Measurements from ENCODE around the gene ARFRP1.

Gene ARFRP1

DNA sequence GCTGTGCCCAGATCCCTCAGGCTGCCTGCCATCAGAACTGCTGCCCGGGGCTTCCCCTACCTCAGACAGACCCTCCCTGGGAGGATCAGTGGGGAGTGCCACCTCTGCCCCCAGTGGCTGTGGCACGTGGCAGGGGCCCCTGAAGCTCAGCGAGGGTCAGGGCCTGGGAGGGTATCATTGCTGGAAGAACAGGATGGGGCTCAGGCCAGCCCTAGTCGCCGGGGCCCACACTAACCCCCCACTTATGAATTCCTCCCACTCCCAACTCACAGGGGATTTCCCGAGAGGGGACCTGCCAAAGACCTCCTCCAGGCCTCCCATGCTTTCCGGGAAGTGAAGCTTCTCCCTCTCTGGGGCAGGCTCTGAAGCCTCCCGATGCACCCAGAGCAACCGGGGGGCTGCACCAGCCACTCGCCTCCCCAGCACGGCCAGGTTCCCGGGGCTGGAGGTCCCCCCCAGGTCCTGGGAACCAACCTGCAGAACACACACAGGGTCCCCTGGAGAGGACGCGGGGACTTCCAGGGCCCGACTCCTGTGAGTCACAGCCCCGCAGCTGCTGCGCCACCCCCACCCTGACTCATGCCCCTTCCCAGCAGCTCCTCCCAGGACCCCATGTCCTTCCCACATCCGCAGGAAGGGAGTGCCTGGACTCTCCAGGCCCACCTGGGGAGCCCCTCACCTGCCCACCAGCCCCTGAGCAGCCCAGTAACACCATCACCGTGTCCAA, 8.9 kb downstream of the ARFRP1 start:
- no peak overlapping the region for H3K4ac ChIP-seq (ENCODE audit: low read depth, low read length)
- WGBS (ENCODE audit: extremely low coverage, insufficient coverage, low lambda C conversion rate), result no CpG with 5 or more reads among the region's 19 CpGs
- H3K79me1 ChIP-seq (ENCODE audit: low read length), result no peaks in the 10 kb centered on the region
- H3K4me2 ChIP-seq (ENCODE audit: low read length), result no peak overlapping the region
- peak overlapping the region; percentile 25 for H3K56ac ChIP-seq (ENCODE audit: low read length)
- H2BK5ac ChIP-seq (ENCODE audit: low read length), result no peak overlapping the region
- H3K27ac ChIP-seq (ENCODE audit: low read depth, low read length), result no peak overlapping the region
- no peaks in the 10 kb centered on the region for H3K36me3 ChIP-seq (ENCODE audit: control insufficient read depth, insufficient read depth, low read length)
- H3K18ac ChIP-seq (ENCODE audit: low read length), result no peak overlapping the region
- H2BK15ac ChIP-seq (replicated peaks; ENCODE audit: low read depth), result no peak overlapping the region
- H2BK120ac ChIP-seq (ENCODE audit: low read depth, low read length), result no peak overlapping the region
- no peak overlapping the region for H4K8ac ChIP-seq (ENCODE audit: low read depth, low read length)
- no peak overlapping the region for H4K5ac ChIP-seq (ENCODE audit: low read length)
- H3K4me3 ChIP-seq (ENCODE audit: low read length), result no peak overlapping the region
- no peaks in the 10 kb centered on the region for H3K4me1 ChIP-seq (ENCODE audit: control insufficient read depth, low read depth, low read length)
- no peaks in the 10 kb centered on the region for H3K27me3 ChIP-seq (ENCODE audit: insufficient read depth, low read length, poor library complexity)
- H2AK5ac ChIP-seq (ENCODE audit: low read length), result no peak overlapping the region
- H3K23ac ChIP-seq (ENCODE audit: low read length), result no peak overlapping the region
- DNase-seq, result peak; percentile 52
- no peaks in the 10 kb centered on the region for H3K79me2 ChIP-seq (ENCODE audit: control insufficient read depth, insufficient read depth, low read length)
- H3K9ac ChIP-seq (ENCODE audit: low read length), result no peak overlapping the region

DNA sequence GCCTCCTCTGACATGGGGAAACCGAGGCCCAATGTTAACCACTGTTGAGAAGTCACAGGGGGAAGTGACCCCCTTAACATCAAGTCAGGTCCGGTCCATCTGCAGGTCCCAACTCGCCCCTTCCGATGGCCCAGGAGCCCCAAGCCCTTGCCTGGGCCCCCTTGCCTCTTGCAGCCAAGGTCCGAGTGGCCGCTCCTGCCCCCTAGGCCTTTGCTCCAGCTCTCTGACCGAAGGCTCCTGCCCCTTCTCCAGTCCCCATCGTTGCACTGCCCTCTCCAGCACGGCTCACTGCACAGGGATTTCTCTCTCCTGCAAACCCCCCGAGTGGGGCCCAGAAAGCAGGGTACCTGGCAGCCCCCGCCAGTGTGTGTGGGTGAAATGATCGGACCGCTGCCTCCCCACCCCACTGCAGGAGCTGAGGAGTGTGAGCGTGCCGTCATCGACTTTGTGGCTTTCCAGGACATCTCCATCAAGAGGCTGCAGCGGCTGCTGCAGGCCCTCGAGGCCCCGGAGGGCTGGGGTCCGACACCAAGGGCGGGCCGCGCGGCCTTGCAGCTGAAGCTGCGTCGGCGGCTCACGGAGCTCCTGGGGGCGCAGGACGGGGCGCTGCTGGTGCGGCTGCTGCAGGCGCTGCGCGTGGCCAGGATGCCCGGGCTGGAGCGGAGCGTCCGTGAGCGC, 9.8 kb downstream of the ARFRP1 start:
- no peaks in the 10 kb centered on the region for H3K27me3 ChIP-seq (ENCODE audit: insufficient read depth, low read length, poor library complexity)
- no peak overlapping the region for H4K5ac ChIP-seq (ENCODE audit: low read length)
- H3K4me3 ChIP-seq (ENCODE audit: low read length), result no peak overlapping the region
- H3K18ac ChIP-seq (ENCODE audit: low read length), result no peak overlapping the region
- H2AK5ac ChIP-seq (ENCODE audit: low read length), result no peak overlapping the region
- no peak overlapping the region for H3K4me2 ChIP-seq (ENCODE audit: low read length)
- H4K8ac ChIP-seq (ENCODE audit: low read depth, low read length), result no peak overlapping the region
- H3K4me1 ChIP-seq (ENCODE audit: control insufficient read depth, low read depth, low read length), result no peaks in the 10 kb centered on the region
- H3K79me1 ChIP-seq (ENCODE audit: low read length), result no peaks in the 10 kb centered on the region
- WGBS (ENCODE audit: extremely low coverage, insufficient coverage, low lambda C conversion rate), result no CpG with 5 or more reads among the region's 40 CpGs
- no peak overlapping the region for H2BK120ac ChIP-seq (ENCODE audit: low read depth, low read length)
- no peaks in the 10 kb centered on the region for H3K36me3 ChIP-seq (ENCODE audit: control insufficient read depth, insufficient read depth, low read length)
- H3K79me2 ChIP-seq (ENCODE audit: control insufficient read depth, insufficient read depth, low read length), result no peaks in the 10 kb centered on the region
- H3K56ac ChIP-seq (ENCODE audit: low read length), result no peak overlapping the region
- no peak overlapping the region for H2BK5ac ChIP-seq (ENCODE audit: low read length)
- no peak overlapping the region for H3K23ac ChIP-seq (ENCODE audit: low read length)
- no peak for DNase-seq
- H3K4ac ChIP-seq (ENCODE audit: low read depth, low read length), result no peak overlapping the region
- no peak overlapping the region for H3K9ac ChIP-seq (ENCODE audit: low read length)
- H2BK15ac ChIP-seq (replicated peaks; ENCODE audit: low read depth), result no peak overlapping the region
- no peak overlapping the region for H3K27ac ChIP-seq (ENCODE audit: low read depth, low read length)

DNA sequence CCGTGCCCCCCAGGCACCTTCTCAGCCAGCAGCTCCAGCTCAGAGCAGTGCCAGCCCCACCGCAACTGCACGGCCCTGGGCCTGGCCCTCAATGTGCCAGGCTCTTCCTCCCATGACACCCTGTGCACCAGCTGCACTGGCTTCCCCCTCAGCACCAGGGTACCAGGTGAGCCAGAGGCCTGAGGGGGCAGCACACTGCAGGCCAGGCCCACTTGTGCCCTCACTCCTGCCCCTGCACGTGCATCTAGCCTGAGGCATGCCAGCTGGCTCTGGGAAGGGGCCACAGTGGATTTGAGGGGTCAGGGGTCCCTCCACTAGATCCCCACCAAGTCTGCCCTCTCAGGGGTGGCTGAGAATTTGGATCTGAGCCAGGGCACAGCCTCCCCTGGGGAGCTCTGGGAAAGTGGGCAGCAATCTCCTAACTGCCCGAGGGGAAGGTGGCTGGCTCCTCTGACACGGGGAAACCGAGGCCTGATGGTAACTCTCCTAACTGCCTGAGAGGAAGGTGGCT, 10.4 kb downstream of the ARFRP1 start:
- Histone ChIP-seq H3K36me3 (ENCODE audit: control insufficient read depth, insufficient read depth, low read length) (no peaks in the 10 kb centered on the region), H3K4me1 (ENCODE audit: control insufficient read depth, low read depth, low read length) (no peaks in the 10 kb centered on the region), H3K4me2 (ENCODE audit: low read length) (no peak overlapping the region), H3K79me1 (ENCODE audit: low read length) (no peaks in the 10 kb centered on the region), H4K8ac (ENCODE audit: low read depth, low read length) (no peak overlapping the region), H3K23ac (ENCODE audit: low read length) (no peak overlapping the region), H3K9ac (ENCODE audit: low read length) (no peak overlapping the region), H2BK120ac (ENCODE audit: low read depth, low read length) (no peak overlapping the region), H3K4me3 (ENCODE audit: low read length) (no peak overlapping the region), H3K56ac (ENCODE audit: low read length) (no peak overlapping the region), H2BK15ac (replicated peaks; ENCODE audit: low read depth) (no peak overlapping the region), H3K79me2 (ENCODE audit: control insufficient read depth, insufficient read depth, low read length) (no peaks in the 10 kb centered on the region), H2BK5ac (ENCODE audit: low read length) (no peak overlapping the region), H2AK5ac (ENCODE audit: low read length) (no peak overlapping the region), H4K5ac (ENCODE audit: low read length) (no peak overlapping the region), H3K18ac (ENCODE audit: low read length) (no peak overlapping the region), H3K27me3 (ENCODE audit: insufficient read depth, low read length, poor library complexity) (no peaks in the 10 kb centered on the region), H3K27ac (ENCODE audit: low read depth, low read length) (no peak overlapping the region), H3K4ac (ENCODE audit: low read depth, low read length) (no peak overlapping the region)
- no CpG with 5 or more reads among the region's 7 CpGs for WGBS (ENCODE audit: extremely low coverage, insufficient coverage, low lambda C conversion rate)
- DNase-seq, result no peak

GRCh38 chr20:63696628-63697356, 11.0 kb downstream of the ARFRP1 start, which contains the start of gene TNFRSF6B:
Gene TNFRSF6B, plus strand, starts transcription at chr20:63696652. Its CDS starts 116 bp downstream, at chr20:63696768.
- H4K5ac ChIP-seq (ENCODE audit: low read length), result no peak within 1 kb of the TSS
- H2BK15ac ChIP-seq (replicated peaks; ENCODE audit: low read depth), result no peak within 1 kb of the TSS
- peak within 1 kb of the TSS; percentile 55 for H3K9ac ChIP-seq (ENCODE audit: low read length)
- no CpG with 5 or more reads among the region's 52 CpGs for WGBS (ENCODE audit: extremely low coverage, insufficient coverage, low lambda C conversion rate)
- no peaks in the 10 kb centered on the region for H3K27me3 ChIP-seq (ENCODE audit: insufficient read depth, low read length, poor library complexity)
- peak within 1 kb of the TSS; percentile 83 for H3K56ac ChIP-seq (ENCODE audit: low read length)
- DNase-seq, result no peak
- H2BK120ac ChIP-seq (ENCODE audit: low read depth, low read length), result no peak within 1 kb of the TSS
- no peak within 1 kb of the TSS for H4K8ac ChIP-seq (ENCODE audit: low read depth, low read length)
- H3K4me3 ChIP-seq (ENCODE audit: low read length), result no peak within 1 kb of the TSS
- H3K36me3 ChIP-seq (ENCODE audit: control insufficient read depth, insufficient read depth, low read length), result no peaks in the 10 kb centered on the region
- H3K79me1 ChIP-seq (ENCODE audit: low read length), result no peaks in the 10 kb centered on the region
- no peaks in the 10 kb centered on the region for H3K4me1 ChIP-seq (ENCODE audit: control insufficient read depth, low read depth, low read length)
- H2AK5ac ChIP-seq (ENCODE audit: low read length), result no peak within 1 kb of the TSS
- peak within 1 kb of the TSS; percentile 26 for H3K4me2 ChIP-seq (ENCODE audit: low read length)
- H3K4ac ChIP-seq (ENCODE audit: low read depth, low read length), result no peak within 1 kb of the TSS
- no peaks in the 10 kb centered on the region for H3K79me2 ChIP-seq (ENCODE audit: control insufficient read depth, insufficient read depth, low read length)
- no peak within 1 kb of the TSS for H3K27ac ChIP-seq (ENCODE audit: low read depth, low read length)
- no peak within 1 kb of the TSS for H2BK5ac ChIP-seq (ENCODE audit: low read length)
- no peak within 1 kb of the TSS for H3K18ac ChIP-seq (ENCODE audit: low read length)
- H3K23ac ChIP-seq (ENCODE audit: low read length), result peak within 1 kb of the TSS; percentile 89

GRCh38 chr20:63696306-63696627, 11.5 kb downstream of the ARFRP1 start:
- no peak overlapping the region for H4K8ac ChIP-seq (ENCODE audit: low read depth, low read length)
- H3K36me3 ChIP-seq (ENCODE audit: control insufficient read depth, insufficient read depth, low read length), result no peaks in the 10 kb centered on the region
- WGBS (ENCODE audit: extremely low coverage, insufficient coverage, low lambda C conversion rate), result no CpG with 5 or more reads among the region's 6 CpGs
- no peak overlapping the region for H3K9ac ChIP-seq (ENCODE audit: low read length)
- no peak overlapping the region for H3K4ac ChIP-seq (ENCODE audit: low read depth, low read length)
- H4K5ac ChIP-seq (ENCODE audit: low read length), result no peak overlapping the region
- no peaks in the 10 kb centered on the region for H3K79me2 ChIP-seq (ENCODE audit: control insufficient read depth, insufficient read depth, low read length)
- H2BK15ac ChIP-seq (replicated peaks; ENCODE audit: low read depth), result no peak overlapping the region
- no peak overlapping the region for H3K27ac ChIP-seq (ENCODE audit: low read depth, low read length)
- no peak overlapping the region for H2BK5ac ChIP-seq (ENCODE audit: low read length)
- H2AK5ac ChIP-seq (ENCODE audit: low read length), result no peak overlapping the region
- no peak overlapping the region for H3K23ac ChIP-seq (ENCODE audit: low read length)
- H3K18ac ChIP-seq (ENCODE audit: low read length), result no peak overlapping the region
- no peak overlapping the region for H3K56ac ChIP-seq (ENCODE audit: low read length)
- no peak overlapping the region for H3K4me3 ChIP-seq (ENCODE audit: low read length)
- no peak overlapping the region for H2BK120ac ChIP-seq (ENCODE audit: low read depth, low read length)
- H3K79me1 ChIP-seq (ENCODE audit: low read length), result no peaks in the 10 kb centered on the region
- H3K4me2 ChIP-seq (ENCODE audit: low read length), result no peak overlapping the region
- DNase-seq, result peak; percentile 74
- no peaks in the 10 kb centered on the region for H3K27me3 ChIP-seq (ENCODE audit: insufficient read depth, low read length, poor library complexity)
- H3K4me1 ChIP-seq (ENCODE audit: control insufficient read depth, low read depth, low read length), result no peaks in the 10 kb centered on the region
